Upper lobe of left lung (tissue), 6 donors: ENCODE results near the gene CENPX. TPM values are rescaled to one million over a fixed set of nuclear protein-coding genes. Genes with fewer than 3 reads are reported as not detected.

Experiments
- ATAC-seq, 2 donors: fragments of 200-7000 bp; cut with Tn5 transposase; one replicate each; pipeline ENCODE4 v1.9.1; 2022; ENCODE audit warnings: mild to moderate bottlenecking in 2 of 2, moderate library complexity in 2 of 2; ENCODE audit not compliant: low FRiP score in 2 of 2
- DNase-seq, 2 donors: peaks; one replicate each; pipeline ENCODE4 v3.0.0-alpha.2; 2019 to 2020
- H3K27ac ChIP-seq, 4 donors: fragments of 200-600 bp; sonication (generic); one replicate each; pipeline ENCODE4 v1.5.1; 2016 to 2019
- H3K27me3 ChIP-seq, 4 donors: fragments of 200-600 bp; sonication (generic); one replicate each; pipeline ENCODE4 v1.5.1; 2017 to 2019
- H3K36me3 ChIP-seq, 4 donors: fragments of 200-600 bp; sonication (generic); one replicate each; pipeline ENCODE4 v1.5.1; 2016 to 2019
- H3K4me1 ChIP-seq, 4 donors: fragments of 200-600 bp; sonication (generic); one replicate each; pipeline ENCODE4 v1.5.1; 2018 to 2019
- H3K4me3 ChIP-seq, 4 donors: fragments of 200-600 bp; sonication (generic); one replicate each; pipeline ENCODE4 v1.5.1; 2017 to 2019; ENCODE audit warnings: mild to moderate bottlenecking in 2 of 4, moderate library complexity in 1 of 4
- H3K9me3 ChIP-seq, 4 donors: fragments of 200-600 bp; sonication (generic); one replicate each; pipeline ENCODE4 v1.5.1; 2018 to 2019
- EP300 ChIP-seq, 4 donors: sonication (generic); formaldehyde crosslinking; IDR thresholded peaks; one replicate each; pipeline ENCODE4 v1.5.1; 2017; ENCODE audit warnings: antibody characterized with exemption in 4 of 4, control low read depth in 2 of 4
- POLR2A ChIP-seq, 4 donors: fragments of 450-650 bp; IDR thresholded peaks; one replicate each; pipeline ENCODE4 v1.5.1; 2016 to 2017; ENCODE audit warnings: antibody characterized with exemption in 4 of 4, mild to moderate bottlenecking in 2 of 4
- POLR2AphosphoS5 ChIP-seq, 2 donors: sonication (generic); formaldehyde crosslinking; IDR thresholded peaks; one replicate each; pipeline ENCODE4 v1.5.1; 2017; ENCODE audit warnings: antibody characterized with exemption in 2 of 2
- WGBS, 2 donors: methylation state at CpG; one replicate each; pipeline ENCODE4 v1.1.5; 2017 to 2018; 5-methylcytosine and 5-hydroxymethylcytosine counted together
- total RNA-seq, 6 donors: library from RNA; depleted of rRNA in 4 of 6; stranded (reverse); fragments of >200 nt in 4 of 6; gene quantifications; one replicate each; pipeline versions ENCODE4 v1.1.0 to v1.2.1, GENCODE V29; 2016 to 2021
- TF ChIP-seq, protein P1 (sequence below), 6 experiments: fragments of 450-650 bp in 4 of 6; fragments of 200-600 bp in 2 of 6; sonication (generic) in 2 of 6; IDR thresholded peaks; one replicate each; pipeline ENCODE4 v1.5.1; 2016 to 2019; ENCODE audit warnings: antibody characterized with exemption in 6 of 6
- donor health status: DM: no; HTN: no; CAD: no; lungs with moderate emphysema.
- donor health status: DM: no; HTN: yes; CAD: no; lungs with severe emphysema.

Gene CENPX
- total RNA-seq, 6 donors from 2014 or later: 24.1 to 60.5 (median 47.8) TPM

DNA sequence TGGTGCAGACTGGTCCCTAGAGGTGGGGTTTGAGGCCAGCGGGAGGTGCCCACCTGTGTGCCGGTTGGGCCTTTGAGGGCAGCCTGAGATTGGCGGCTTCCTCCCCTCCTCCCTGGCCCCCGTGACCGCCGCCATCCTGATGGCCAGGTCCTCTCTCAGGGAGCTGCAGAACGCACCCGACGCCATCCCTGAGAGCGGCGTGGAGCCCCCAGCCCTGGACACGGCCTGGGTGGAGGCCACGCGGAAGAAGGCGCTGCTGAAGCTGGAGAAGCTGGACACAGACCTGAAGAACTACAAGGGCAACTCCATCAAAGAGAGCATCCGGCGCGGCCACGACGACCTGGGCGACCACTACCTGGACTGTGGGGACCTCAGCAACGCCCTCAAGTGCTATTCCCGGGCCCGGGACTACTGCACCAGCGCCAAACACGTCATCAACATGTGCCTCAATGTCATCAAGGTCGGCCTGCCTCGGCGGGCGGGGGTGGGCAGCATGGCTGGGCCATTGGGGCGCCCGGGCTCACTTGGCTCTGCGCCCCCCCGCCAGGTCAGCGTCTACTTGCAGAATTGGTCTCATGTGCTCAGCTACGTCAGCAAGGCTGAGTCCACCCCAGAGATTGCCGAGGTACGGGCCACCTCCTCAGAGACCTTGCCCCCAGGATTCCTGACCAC is 31.8 kb upstream of the CENPX start:
- TF ChIP-seq POLR2AphosphoS5 (IDR thresholded peaks at IDR 0.05): no peak
- no peak for TF ChIP-seq POLR2A (IDR thresholded peaks at IDR 0.05)
- TF ChIP-seq, protein P1, sequence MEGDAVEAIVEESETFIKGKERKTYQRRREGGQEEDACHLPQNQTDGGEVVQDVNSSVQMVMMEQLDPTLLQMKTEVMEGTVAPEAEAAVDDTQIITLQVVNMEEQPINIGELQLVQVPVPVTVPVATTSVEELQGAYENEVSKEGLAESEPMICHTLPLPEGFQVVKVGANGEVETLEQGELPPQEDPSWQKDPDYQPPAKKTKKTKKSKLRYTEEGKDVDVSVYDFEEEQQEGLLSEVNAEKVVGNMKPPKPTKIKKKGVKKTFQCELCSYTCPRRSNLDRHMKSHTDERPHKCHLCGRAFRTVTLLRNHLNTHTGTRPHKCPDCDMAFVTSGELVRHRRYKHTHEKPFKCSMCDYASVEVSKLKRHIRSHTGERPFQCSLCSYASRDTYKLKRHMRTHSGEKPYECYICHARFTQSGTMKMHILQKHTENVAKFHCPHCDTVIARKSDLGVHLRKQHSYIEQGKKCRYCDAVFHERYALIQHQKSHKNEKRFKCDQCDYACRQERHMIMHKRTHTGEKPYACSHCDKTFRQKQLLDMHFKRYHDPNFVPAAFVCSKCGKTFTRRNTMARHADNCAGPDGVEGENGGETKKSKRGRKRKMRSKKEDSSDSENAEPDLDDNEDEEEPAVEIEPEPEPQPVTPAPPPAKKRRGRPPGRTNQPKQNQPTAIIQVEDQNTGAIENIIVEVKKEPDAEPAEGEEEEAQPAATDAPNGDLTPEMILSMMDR (IDR thresholded peaks at IDR 0.05): no peak
- no peak for TF ChIP-seq EP300 (IDR thresholded peaks at IDR 0.05)
- no peak overlapping the region for H3K27ac ChIP-seq
- H3K36me3 ChIP-seq: peaks cover 11 to 63% (median 58%) of the 10 kb centered on the region in 4 donors
- no peaks in the 10 kb centered on the region for H3K9me3 ChIP-seq
- DNase-seq (peak in 1 of 2 donors; percentile 80), ATAC-seq (no peak)
- H3K4me3 ChIP-seq: no peak overlapping the region
- no peaks in the 10 kb centered on the region for H3K27me3 ChIP-seq
- WGBS, 2 donors: 84 to 90% methylated on average over 26 to 32 of the region's 38 CpGs
- H3K4me1 ChIP-seq: peaks cover 20 to 41% (median 26%) of the 10 kb centered on the region in 4 donors

DNA sequence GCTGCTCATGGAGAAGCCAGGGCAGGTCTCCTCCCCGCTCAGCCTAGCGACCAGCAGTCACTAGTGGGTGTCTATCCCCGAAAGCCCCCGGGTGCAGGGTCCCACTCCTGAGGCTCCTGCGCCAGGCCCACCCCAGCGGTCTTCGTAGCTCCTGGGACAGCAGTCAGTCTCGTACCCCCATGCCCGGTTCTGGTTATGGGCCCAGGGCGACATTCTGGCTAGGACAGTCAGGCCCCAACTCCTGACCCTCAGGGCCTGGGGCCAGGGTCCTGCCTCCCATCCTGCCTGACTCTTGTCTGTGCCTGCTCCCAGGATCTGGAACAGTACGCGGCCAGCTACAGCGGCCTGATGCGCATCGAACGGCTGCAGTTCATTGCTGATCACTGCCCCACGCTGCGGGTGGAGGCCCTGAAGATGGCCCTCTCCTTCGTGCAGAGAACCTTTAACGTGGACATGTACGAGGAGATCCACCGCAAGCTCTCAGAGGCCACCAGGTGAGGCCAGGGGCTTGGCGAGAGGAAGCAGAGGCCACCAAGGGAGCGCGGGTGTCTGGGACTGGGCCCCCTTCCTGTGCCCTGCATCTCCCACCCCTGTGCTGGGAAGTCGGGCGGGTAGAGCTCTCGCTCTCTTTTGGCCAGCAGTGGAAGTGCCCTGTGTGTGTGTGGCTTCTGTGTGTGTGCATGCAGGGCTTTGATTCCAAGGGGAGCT is 31.0 kb upstream of the CENPX start:
- H3K9me3 ChIP-seq: no peaks in the 10 kb centered on the region
- DNase-seq (no peak), ATAC-seq (no peak)
- H3K27me3 ChIP-seq: no peaks in the 10 kb centered on the region
- H3K4me3 ChIP-seq: no peak overlapping the region
- TF ChIP-seq POLR2AphosphoS5 (IDR thresholded peaks at IDR 0.05): no peak
- TF ChIP-seq, protein P1 (IDR thresholded peaks at IDR 0.05): no peak
- TF ChIP-seq EP300 (IDR thresholded peaks at IDR 0.05): no peak
- no peak for TF ChIP-seq POLR2A (IDR thresholded peaks at IDR 0.05)
- H3K4me1 ChIP-seq: peaks cover 20 to 44% (median 26%) of the 10 kb centered on the region in 4 donors
- no peak overlapping the region for H3K27ac ChIP-seq
- whole genome bisulfite sequencing, 2 donors: 94 to 99% methylated on average over 17 to 28 of the region's 28 CpGs
- H3K36me3 ChIP-seq: peaks cover 11 to 60% (median 55%) of the 10 kb centered on the region in 4 donors

DNA sequence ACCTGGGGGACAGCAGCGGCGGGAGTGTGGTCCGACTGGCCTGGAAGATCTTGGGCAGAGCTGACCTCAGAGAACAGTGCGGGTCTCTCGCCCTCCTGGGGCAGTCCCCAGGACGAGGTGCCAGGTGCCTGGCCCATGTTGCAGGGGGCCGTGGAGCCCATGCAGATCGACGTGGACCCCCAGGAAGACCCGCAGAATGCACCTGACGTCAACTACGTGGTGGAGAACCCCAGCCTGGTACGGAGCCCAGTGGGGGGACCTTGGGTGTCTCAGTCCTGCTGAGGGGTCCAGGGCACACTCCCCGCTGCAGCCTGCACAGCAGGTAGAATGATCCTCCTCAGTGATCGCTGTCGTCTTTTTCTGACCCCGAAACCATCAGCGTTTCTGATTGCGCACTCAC is 30.5 kb upstream of the CENPX start:
- WGBS, 2 donors: 88 to 90% methylated on average over 8 to 16 of the region's 19 CpGs

DNA sequence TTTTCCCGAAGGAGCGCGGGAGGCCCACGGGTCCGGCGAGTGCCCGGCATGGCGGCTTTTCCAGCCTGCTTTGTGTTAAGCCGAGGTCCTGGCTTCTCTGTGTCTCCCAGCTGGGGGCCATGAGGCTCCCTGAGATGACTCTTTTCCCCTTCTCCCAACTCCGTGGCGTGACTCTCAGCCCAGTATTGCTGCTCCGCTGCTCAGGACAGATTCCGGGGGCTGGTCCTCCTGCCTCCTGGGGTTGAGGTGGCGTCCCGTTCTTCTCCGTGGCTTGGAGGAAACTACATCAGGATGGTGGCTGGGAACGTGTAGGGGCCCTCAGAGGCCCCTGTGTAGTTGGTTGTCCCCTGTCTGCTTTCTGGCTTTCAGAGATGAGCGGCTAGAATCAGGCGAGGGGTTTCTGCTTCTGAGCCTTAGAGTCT is 30.0 kb upstream of the CENPX start:
- WGBS, 2 donors: 36 to 66% methylated on average over 4 to 13 of the region's 19 CpGs
- Histone ChIP-seq H3K27ac (peak overlapping the region in 2 of 4 donors; percentile 35 to 81), H3K9me3 (no peaks in the 10 kb centered on the region), H3K4me1 (peaks cover 20 to 44% (median 26%) of the 10 kb centered on the region in 4 donors), H3K27me3 (no peaks in the 10 kb centered on the region), H3K4me3 (peak overlapping the region; percentile 33 to 99 (median 91)), H3K36me3 (peaks cover 11 to 60% (median 50%) of the 10 kb centered on the region in 4 donors)
- TF ChIP-seq EP300 (IDR thresholded peaks at IDR 0.05) (no peak), POLR2AphosphoS5 (IDR thresholded peaks at IDR 0.05) (no peak), POLR2A (IDR thresholded peaks at IDR 0.05) (no peak)
- TF ChIP-seq, protein P1 (IDR thresholded peaks at IDR 0.05): no peak
- no peak for ATAC-seq
- DNase-seq: no peak

More for the DNA sequence above, 30.5 kb upstream of the CENPX start:
- no peak overlapping the region for H3K27ac ChIP-seq
- no peaks in the 10 kb centered on the region for H3K27me3 ChIP-seq
- H3K9me3 ChIP-seq: no peaks in the 10 kb centered on the region
- peak overlapping the region in 2 of 4 donors; percentile 87 to 95 for H3K4me3 ChIP-seq
- DNase-seq (no peak), ATAC-seq (no peak)
- TF ChIP-seq POLR2AphosphoS5 (IDR thresholded peaks at IDR 0.05) (no peak), EP300 (IDR thresholded peaks at IDR 0.05) (no peak), POLR2A (IDR thresholded peaks at IDR 0.05) (no peak)
- TF ChIP-seq, protein P1 (IDR thresholded peaks at IDR 0.05): no peak
- peaks cover 20 to 44% (median 26%) of the 10 kb centered on the region in 4 donors for H3K4me1 ChIP-seq
- peaks cover 11 to 60% (median 52%) of the 10 kb centered on the region in 4 donors for H3K36me3 ChIP-seq
